HEK293 (cell line): Measurements from ENCODE around the gene HS6ST3.

Experiments used
- CTCF ChIA-PET: fragments of 350-600 bp; formaldehyde crosslinking; extraction: SDS; loops from one replicate; lab custom pipeline; 2021; ENCODE audit warnings: antibody characterized with exemption; lab: Yijun Ruan, JAX
- POLR2A ChIA-PET: fragments of 300-600 bp; formaldehyde crosslinking; extraction: SDS; loops from one replicate; lab custom pipeline; 2020; ENCODE audit warnings: antibody characterized with exemption, inconsistent platforms; lab: Yijun Ruan, JAX
- H3K27ac ChIP-seq: fragments of 200-500 bp; sonication (Bioruptor generic); 2 replicates; pipeline ENCODE4 v1.5.1; 2014; ENCODE audit warnings: low read depth, low read length, control low read depth, inconsistent platforms; ENCODE audit errors: extremely low read depth
- H3K36me3 ChIP-seq, 2 experiments: fragments of 200-500 bp in 1 of 2; sonication (Bioruptor generic) in 1 of 2; 1 replicate in 1 of 2; 2 replicates in 1 of 2; pipeline ENCODE4 v1.5.1; 2014 to 2017; ENCODE audit warnings: inconsistent platforms in 2 of 2, low read length in 2 of 2; ENCODE audit not compliant: control insufficient read depth in 2 of 2, insufficient read depth in 1 of 2
- H3K4me1 ChIP-seq: fragments of 200-500 bp; sonication (Bioruptor generic); 2 replicates; pipeline ENCODE4 v1.5.1; 2014; ENCODE audit warnings: mild to moderate bottlenecking, low read length, inconsistent platforms; ENCODE audit not compliant: control insufficient read depth, insufficient read depth
- H3K4me3 ChIP-seq: 2 replicates; pipeline ENCODE4 v1.5.1; 2011; ENCODE audit warnings: low read depth, mild to moderate bottlenecking, control low read depth, low read length, moderate library complexity
- H3K9me3 ChIP-seq: fragments of 200-500 bp; sonication (Bioruptor generic); 2 replicates; pipeline ENCODE4 v1.5.1; 2014; ENCODE audit warnings: low read depth, low read length, inconsistent platforms; ENCODE audit not compliant: control insufficient read depth, insufficient read depth
- AEBP2 ChIP-seq: fragments of 450-650 bp; formaldehyde crosslinking; IDR thresholded peaks from 2 replicates; pipeline ENCODE4 v1.5.1; 2016; ENCODE audit warnings: missing biosample characterization, missing genetic modification characterization, borderline replicate concordance
- ATF2 ChIP-seq: fragments of 450-650 bp; formaldehyde crosslinking; IDR thresholded peaks from 2 replicates; pipeline ENCODE4 v1.5.1; 2016; ENCODE audit warnings: missing biosample characterization, missing genetic modification characterization, low read depth
- GLI4 ChIP-seq: fragments of 450-650 bp; formaldehyde crosslinking; IDR thresholded peaks from 2 replicates; pipeline ENCODE4 v1.5.1; 2016; ENCODE audit warnings: missing biosample characterization, missing genetic modification characterization
- HOXD13 ChIP-seq: sonication (generic); formaldehyde crosslinking; IDR thresholded peaks from 2 replicates; pipeline ENCODE4 v1.8.0; 2022; ENCODE audit warnings: missing genetic modification reagents, borderline replicate concordance
- INSM2 ChIP-seq: fragments of 450-650 bp; formaldehyde crosslinking; IDR thresholded peaks from 2 replicates; pipeline ENCODE4 v1.5.1; 2016; ENCODE audit warnings: missing biosample characterization, missing genetic modification characterization
- SP7 ChIP-seq: fragments of 450-650 bp; formaldehyde crosslinking; IDR thresholded peaks from 2 replicates; pipeline ENCODE4 v1.5.1; 2016; ENCODE audit warnings: missing biosample characterization, missing genetic modification characterization
- ZBTB6 ChIP-seq: fragments of 450-650 bp; formaldehyde crosslinking; IDR thresholded peaks from 2 replicates; pipeline ENCODE4 v1.5.1; 2017; ENCODE audit warnings: missing biosample characterization, missing genetic modification characterization
- ZNF121 ChIP-seq: fragments of 450-650 bp; formaldehyde crosslinking; IDR thresholded peaks from 2 replicates; pipeline ENCODE4 v1.5.1; 2016; ENCODE audit warnings: missing biosample characterization, missing genetic modification characterization
- ZNF133 ChIP-seq: fragments of 450-650 bp; formaldehyde crosslinking; IDR thresholded peaks from 2 replicates; pipeline ENCODE4 v1.5.1; 2016; ENCODE audit warnings: missing biosample characterization, missing genetic modification characterization
- ZNF335 ChIP-seq: fragments of 450-650 bp; formaldehyde crosslinking; conservative IDR thresholded peaks from 2 replicates; pipeline ENCODE4 v1.5.1; 2016; ENCODE audit warnings: missing biosample characterization, missing genetic modification characterization
- ZNF518A ChIP-seq: fragments of 450-650 bp; formaldehyde crosslinking; conservative IDR thresholded peaks from 2 replicates; pipeline ENCODE4 v1.5.1; 2016; ENCODE audit warnings: low read depth, missing biosample characterization, missing genetic modification characterization
- ZNF558 ChIP-seq: fragments of 450-650 bp; formaldehyde crosslinking; IDR thresholded peaks from 2 replicates; pipeline ENCODE4 v1.5.1; 2016; ENCODE audit warnings: missing biosample characterization, missing genetic modification characterization
- ZNF585B ChIP-seq: fragments of 450-650 bp; formaldehyde crosslinking; IDR thresholded peaks from 2 replicates; pipeline ENCODE4 v1.5.1; 2016; ENCODE audit warnings: missing biosample characterization, missing genetic modification characterization
- ZNF629 ChIP-seq: fragments of 450-650 bp; formaldehyde crosslinking; IDR thresholded peaks from 2 replicates; pipeline ENCODE4 v1.5.1; 2017; ENCODE audit warnings: missing biosample characterization, missing genetic modification characterization
- ZNF645 ChIP-seq: fragments of 450-650 bp; formaldehyde crosslinking; IDR thresholded peaks from 2 replicates; pipeline ENCODE4; 2016; ENCODE audit warnings: missing biosample characterization, missing genetic modification characterization
- ZNF670 ChIP-seq: fragments of 450-650 bp; formaldehyde crosslinking; IDR thresholded peaks from 2 replicates; pipeline ENCODE4 v1.5.1; 2016; ENCODE audit warnings: missing biosample characterization, missing genetic modification characterization, low read depth
- ZNF692 ChIP-seq: fragments of 450-650 bp; formaldehyde crosslinking; IDR thresholded peaks from 2 replicates; pipeline ENCODE4 v1.5.1; 2016; ENCODE audit warnings: missing biosample characterization, missing genetic modification characterization
- ZNF701 ChIP-seq: fragments of 450-650 bp; formaldehyde crosslinking; IDR thresholded peaks from 2 replicates; pipeline ENCODE4 v1.5.1; 2016; ENCODE audit warnings: missing biosample characterization, missing genetic modification characterization
- ZNF704 ChIP-seq: fragments of 450-650 bp; formaldehyde crosslinking; IDR thresholded peaks from 2 replicates; pipeline ENCODE4 v1.5.1; 2016; ENCODE audit warnings: missing biosample characterization, missing genetic modification characterization
- ZNF843 ChIP-seq: fragments of 450-650 bp; formaldehyde crosslinking; IDR thresholded peaks from 2 replicates; pipeline ENCODE4 v1.5.1; 2016; ENCODE audit warnings: missing biosample characterization, missing genetic modification characterization

The HS6ST3 gene

GRCh38 chr13:96172066-96172465 lies 82.2 kb downstream of the HS6ST3 start:
- peak; percentile 73; the same call in 1 of the 2 replicates for TF ChIP-seq ATF2 (tag by site-specific recombination)
- TF ChIP-seq ZNF629 (tag by site-specific recombination) = 0 out of 2 replicates have a peak, but pooled peaks have one; percentile 29
- no peak for TF ChIP-seq SP7 (tag by site-specific recombination)
- no peak for TF ChIP-seq ZNF843 (tag by site-specific recombination)
- no peak for TF ChIP-seq INSM2
- no peak for TF ChIP-seq HOXD13 (CRISPR knock-in tag)

GRCh38 chr13:96178759-96179158 lies 88.9 kb downstream of the HS6ST3 start:
- Histone ChIP-seq H3K9me3 (no peaks in the 10 kb centered on the region), H3K4me3 (no peak overlapping the region), H3K4me1 (no peaks in the 10 kb centered on the region), H3K27ac (no peak overlapping the region), H3K36me3 (no peaks in the 10 kb centered on the region)
- POLR2A ChIA-PET = no interaction called here
- CTCF ChIA-PET = no interaction called here
- TF ChIP-seq ZBTB6 (tag by site-specific recombination) (no peak), ZNF558 (tag by site-specific recombination) (no peak), ZNF518A (tag by site-specific recombination) (no peak), GLI4 (no peak), HOXD13 (CRISPR knock-in tag) (no peak), ZNF133 (no peak), AEBP2 (tag by site-specific recombination) (no peak), ZNF121 (tag by site-specific recombination) (no peak), ZNF585B (tag by site-specific recombination) (no peak), ZNF335 (tag by site-specific recombination) (no peak), ZNF701 (no peak), ZNF645 (tag by site-specific recombination) (no peak), ZNF692 (no peak), ZNF704 (tag by site-specific recombination) (no peak), ZNF670 (tag by site-specific recombination) (no peak)

More at GRCh38 chr13:96172066-96172465, 82.2 kb downstream of the HS6ST3 start:
- Histone ChIP-seq H3K4me1 (no peaks in the 10 kb centered on the region), H3K36me3 (no peaks in the 10 kb centered on the region), H3K27ac (no peak overlapping the region), H3K4me3 (no peak overlapping the region), H3K9me3 (no peaks in the 10 kb centered on the region)
- ChIA-PET CTCF (no interaction called here), POLR2A (no interaction called here)
